Measurements from ENCODE around the gene KRT6B.
A peak's percentile ranks its signal among the peaks of the same experiment; 100 is the strongest.
"Not testable (repeated sequence)": the region's sequence is repeated elsewhere in the genome, so short reads cannot be mapped to it uniquely, and the experiment has no call there.

Gene KRT6B

DNA sequence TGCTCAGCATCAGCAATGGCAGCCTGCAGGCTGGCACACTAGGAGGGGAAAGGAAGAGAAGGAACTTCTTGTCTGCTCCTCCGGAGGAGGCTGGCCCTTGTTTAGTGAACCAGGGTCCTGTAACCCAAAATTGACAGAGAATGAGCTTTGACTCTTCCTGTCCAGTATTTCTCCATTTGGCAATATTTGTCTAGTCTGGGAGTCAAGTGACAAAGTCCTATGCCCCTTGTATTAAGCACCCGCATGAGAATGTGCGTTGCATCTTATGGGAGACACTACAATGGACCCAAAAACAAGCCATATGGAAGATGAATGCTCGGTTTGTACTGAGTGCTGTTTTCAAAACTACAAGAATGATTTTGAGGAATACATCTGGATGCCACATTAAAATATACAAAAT is 17.9 kb upstream of the KRT6B start:
- DNase-seq (ENCODE audit: low spot score): no peak

- DNase-seq (ENCODE audit: low spot score): no peak
These were observed 13.0 kb upstream of the KRT6B start for GRCh38 chr12:52464897-52465296.

- DNase-seq (ENCODE audit: low spot score): no peak
These were observed 9.7 kb upstream of the KRT6B start for GRCh38 chr12:52461693-52462092.

DNA sequence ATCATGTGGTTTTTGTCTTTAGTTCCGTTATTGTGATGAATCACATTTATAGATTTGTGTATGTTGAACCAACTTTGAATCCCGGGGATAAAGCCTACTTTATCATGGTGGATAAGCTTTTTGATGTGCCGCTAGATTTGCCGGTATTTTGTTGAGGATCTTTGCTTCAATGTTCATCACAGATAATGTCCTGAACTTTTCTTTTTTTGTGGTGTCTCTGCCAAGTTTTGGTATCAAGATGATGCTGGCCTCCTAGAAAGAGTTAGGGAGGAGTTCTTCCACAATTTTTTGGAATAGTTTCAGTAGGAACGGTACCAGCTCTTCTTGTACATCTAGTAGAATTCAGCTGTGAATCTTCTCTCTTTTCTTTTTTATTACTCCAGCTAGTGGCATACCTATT is 6.9 kb upstream of the KRT6B start:
- DNase-seq (ENCODE audit: low spot score): no peak

DNA sequence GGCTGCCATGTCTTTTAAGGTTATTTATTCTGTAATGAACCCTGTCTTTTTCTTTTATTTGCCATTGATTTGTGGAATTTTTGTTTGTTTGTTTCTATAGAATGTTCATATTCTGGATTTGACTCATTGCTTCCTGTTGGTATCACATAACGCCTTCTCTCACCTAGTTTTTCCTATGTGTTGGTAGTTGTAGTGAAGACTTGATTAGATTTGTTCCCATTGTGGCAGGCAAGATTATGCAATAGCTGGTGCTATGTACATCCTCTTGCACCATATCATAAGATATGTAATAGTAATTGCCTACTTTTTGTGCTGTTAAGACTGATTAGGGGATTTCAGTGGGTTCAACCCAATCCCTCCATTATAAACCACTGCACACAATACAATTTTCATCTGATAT is 3.9 kb upstream of the KRT6B start:
- no peak for DNase-seq (ENCODE audit: low spot score)

- DNase-seq (ENCODE audit: low spot score): no peak
These were observed 2.7 kb upstream of the KRT6B start for GRCh38 chr12:52454411-52455201.

DNA sequence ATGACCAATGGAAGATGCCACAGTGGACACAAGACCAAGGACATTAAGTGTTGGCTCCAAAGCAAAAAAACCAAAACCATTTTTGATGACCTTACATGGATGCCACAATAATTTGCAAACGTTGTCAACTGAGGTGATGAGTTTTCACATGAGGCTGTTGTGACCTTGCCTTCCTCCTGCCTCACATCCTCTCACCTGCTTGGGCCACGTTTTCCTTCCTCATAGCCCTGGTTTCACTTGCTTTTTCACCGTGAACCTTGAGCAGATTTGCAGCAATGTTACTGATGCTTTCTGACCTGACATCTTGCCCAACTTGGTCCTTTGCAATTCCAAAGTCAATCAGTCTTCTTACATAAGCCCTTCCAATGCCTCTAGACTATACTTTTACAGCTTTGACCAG is 3.7 kb downstream of the KRT6B start:
- DNase-seq (ENCODE audit: low spot score): no peak

GRCh38 chr12:52447196-52447595 is 4.8 kb downstream of the KRT6B start:
- not testable (repeated sequence) for DNase-seq (ENCODE audit: low spot score)

DNA sequence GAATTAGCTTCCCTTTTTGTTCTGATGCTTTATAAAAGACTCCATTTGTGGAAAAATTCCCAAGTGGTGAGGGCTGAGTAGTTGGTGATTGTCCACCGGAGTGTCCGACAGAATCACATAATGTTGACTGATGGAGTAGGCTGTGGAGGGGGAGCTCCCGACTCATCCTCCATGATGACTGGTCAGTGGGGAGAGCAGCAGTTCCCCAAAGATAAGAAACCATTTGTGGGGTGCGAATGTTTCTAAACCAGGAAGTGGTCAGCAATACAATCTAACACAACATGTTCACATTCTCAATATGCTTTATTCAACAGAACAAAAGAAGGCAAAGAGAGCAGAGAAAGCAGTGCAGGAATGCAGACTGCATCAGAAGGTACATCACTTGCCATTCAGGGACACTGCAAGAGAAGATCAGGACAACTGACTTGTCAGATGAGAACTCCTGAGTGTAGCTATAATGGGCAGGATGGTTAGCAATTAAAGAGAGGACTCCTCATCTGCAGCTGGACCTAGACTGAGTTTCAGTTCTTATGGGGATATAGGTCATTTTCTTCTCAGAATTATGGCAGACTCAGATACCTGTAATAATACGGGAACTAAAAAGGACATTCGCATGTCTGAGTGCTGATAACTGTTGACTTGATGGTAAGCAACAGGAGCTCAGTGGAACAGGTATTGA is 5.4 kb downstream of the KRT6B start:
- DNase-seq (ENCODE audit: low spot score): no peak

- no peak for DNase-seq (ENCODE audit: low spot score)
These were observed 6.1 kb downstream of the KRT6B start for GRCh38 chr12:52445876-52446275.

- DNase-seq (ENCODE audit: low spot score): no peak
These were observed 7.0 kb downstream of the KRT6B start for GRCh38 chr12:52444647-52445595.

GRCh38 chr12:52443966-52444365 is 8.0 kb downstream of the KRT6B start:
- no peak for DNase-seq (ENCODE audit: low spot score)

DNA sequence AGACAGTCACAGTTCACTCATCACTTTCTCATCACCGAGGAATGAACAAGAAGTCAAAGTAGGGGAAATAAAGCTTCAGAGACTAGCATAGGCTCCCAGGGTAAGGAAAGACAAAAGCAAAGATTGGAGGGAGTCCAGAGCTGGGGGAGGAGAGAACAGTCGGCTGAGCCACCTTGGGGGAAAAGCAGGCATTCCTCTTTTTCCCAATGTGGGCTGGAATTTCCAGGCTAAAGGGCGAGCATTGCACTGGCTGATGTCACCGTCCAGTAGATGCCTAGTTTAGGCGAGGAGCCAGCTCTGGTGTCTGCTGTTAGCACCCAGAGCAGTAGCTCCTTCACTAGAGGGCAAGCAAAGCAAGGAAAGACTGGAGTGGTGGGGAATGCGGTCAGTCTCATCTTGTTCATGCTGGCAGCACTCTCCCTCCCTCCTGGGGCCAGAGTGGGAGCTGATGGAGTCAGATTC is 9.3 kb downstream of the KRT6B start:
- no peak for DNase-seq (ENCODE audit: low spot score)

DNA sequence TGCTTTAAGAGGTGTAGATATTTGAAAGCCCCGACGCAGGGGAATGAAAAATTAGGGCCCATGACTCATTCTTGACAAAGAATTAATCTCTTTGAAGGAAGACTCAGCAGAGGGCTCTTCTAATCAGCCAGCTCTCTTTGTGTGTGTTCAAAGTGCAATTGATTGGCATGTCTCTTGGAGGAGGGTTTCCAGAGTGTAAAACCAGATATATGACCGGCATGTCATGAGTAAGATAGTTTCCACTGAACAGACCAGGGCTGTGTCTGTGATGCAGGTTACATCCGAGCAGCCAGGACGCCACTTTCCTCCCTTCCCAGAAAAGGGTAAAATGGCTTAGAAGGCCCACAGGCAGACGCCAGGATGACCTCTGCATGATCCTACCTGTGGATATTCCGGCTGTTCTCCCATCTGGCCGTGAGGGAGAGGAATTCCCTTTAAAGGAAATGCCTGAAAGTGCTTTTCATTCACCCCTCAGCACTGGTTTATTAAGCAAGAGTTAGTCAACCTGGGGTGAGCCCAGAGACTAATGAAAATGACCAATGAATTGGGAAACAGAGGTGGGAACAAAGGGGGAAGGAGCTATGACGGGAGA is 10.5 kb downstream of the KRT6B start:
- peak; percentile 4 for DNase-seq (ENCODE audit: low spot score)

- DNase-seq (ENCODE audit: low spot score): no peak
These were observed 11.1 kb downstream of the KRT6B start for GRCh38 chr12:52440821-52441319.

DNA sequence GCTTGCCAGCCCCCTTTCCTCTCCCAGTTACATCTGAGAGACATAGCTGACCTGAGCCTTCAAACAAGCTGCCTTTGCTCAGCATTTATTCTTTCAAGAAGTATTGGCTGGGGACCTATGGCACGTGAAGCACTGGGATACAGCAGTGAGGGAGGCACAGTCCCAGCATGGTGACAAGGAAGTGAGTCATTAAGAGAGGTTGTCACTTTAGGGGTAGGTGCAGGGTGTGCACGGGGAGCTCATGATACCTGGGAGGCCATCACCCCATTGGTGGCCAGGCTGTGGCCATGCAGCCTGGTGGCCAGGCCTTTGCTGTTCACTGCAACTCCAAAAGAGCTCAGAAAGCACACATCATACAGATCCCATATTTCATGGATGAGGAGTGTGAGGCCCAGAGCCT is 12.1 kb downstream of the KRT6B start:
- DNase-seq (ENCODE audit: low spot score): no peak

DNA sequence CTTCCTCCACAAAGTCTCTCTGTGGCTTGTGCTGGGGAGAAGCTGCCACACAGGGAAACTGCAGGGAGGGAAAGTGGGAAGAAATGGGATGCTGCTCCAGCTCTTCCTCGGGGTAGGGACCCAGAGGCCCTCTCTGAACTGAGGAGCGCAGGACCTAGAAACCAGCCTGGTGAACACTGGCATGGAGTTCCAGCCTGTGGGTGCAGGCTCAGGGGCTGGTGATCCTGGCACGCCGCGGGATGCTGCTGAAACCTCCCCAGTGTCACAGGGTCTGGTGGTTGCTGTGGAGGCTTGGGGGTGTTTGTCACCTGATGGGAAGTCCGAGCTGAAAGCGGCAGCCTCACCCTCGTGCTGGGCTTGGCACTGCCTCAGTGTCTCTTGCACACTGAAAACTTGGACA is 12.5 kb downstream of the KRT6B start:
- DNase-seq (ENCODE audit: low spot score): no peak

DNA sequence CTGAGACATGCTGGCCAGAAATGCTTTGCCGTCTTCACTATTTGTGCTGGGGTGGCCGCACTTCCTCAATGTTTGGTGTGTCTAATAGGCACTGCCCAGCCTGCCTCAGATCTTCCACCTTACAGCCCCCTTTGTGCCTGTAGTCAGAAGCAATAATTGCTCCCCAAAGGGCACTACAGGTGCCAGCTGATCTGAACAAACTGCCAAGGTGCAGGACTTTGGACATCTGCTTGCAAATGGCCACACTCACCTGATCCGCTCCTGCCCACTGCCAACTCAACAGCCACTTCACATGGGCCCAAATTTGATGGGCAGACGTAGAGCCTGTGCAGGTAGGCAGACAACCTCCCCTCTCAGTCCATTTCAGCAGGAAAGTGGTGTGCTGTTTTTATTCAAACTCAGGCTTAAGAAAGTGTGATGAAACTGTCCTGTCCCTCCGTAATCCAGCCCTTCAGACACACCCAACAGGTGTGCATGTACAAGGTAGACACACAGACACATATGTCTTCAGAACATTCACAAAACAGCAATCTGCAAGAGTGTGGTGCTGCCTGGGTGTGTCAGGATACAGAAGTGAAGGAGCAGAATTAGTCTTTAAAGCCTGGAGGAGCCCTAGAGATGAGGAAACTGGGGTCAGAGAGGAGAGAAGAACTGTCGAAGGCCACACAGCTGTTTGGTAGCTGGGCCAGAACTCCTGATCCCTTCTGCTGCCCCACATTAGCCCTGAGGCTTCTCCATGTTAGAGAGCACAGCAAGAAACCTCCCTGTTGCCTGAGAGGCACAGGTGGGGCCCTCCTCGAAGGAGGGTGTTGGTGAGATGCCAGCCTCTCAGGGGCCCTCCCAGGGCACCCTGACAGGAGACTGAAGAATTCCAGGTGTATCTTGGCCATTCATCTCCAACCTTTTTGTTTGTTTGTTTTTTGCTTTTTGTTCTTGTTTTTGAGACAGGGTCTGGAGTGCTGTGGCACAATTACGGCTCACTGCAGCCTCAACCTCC is 13.3 kb downstream of the KRT6B start:
- no peak for DNase-seq (ENCODE audit: low spot score)

- DNase-seq (ENCODE audit: low spot score): no peak
These were observed 14.4 kb downstream of the KRT6B start for GRCh38 chr12:52437508-52437907.

DNA sequence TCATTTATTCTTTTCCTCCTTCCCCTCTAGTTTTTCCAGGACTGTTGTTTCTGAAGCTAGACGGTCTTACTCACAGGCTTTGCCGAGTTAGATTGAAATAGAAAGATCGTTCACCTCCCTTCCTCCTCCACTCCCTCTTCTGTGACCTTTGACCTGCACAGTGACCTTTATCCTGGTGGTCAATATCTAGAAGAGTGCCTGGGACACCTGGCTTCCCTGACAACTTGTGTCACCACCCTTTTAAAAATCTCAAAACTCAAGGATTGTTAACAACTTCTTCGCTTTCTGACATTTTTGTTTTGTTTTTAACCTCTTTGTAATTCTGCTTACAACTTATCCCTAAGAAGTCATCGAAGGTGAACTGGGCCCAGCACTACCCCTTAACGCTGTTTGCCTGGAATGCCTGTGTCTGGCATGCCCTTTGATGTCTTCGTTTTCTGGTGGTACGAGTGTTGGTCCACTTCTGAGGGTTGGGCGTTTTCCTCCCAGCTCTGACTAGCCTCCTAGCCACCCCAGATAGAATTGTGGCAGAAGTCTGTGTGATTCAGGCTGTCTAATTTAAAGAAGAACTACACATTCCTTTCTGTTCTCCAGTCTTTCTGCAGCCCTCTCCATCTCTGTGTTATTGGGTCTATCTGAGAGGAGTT is 15.0 kb downstream of the KRT6B start:
- DNase-seq (ENCODE audit: low spot score): no peak
